GM18519 (cell line): ENCODE measurements around the gene SNCAIP.
"Not testable (repeated sequence)": the region's sequence is repeated elsewhere in the genome, so short reads cannot be mapped to it uniquely, and the experiment has no call there.

ENCODE experiments used
- ATAC-seq: cut with Tn5 transposase; IDR thresholded peaks from one replicate; pipeline ENCODE4 v1.9.1; 2021; ENCODE audit warnings: mild to moderate bottlenecking, moderate library complexity; ENCODE audit not compliant: unreplicated experiment, low FRiP score

Gene SNCAIP

DNA sequence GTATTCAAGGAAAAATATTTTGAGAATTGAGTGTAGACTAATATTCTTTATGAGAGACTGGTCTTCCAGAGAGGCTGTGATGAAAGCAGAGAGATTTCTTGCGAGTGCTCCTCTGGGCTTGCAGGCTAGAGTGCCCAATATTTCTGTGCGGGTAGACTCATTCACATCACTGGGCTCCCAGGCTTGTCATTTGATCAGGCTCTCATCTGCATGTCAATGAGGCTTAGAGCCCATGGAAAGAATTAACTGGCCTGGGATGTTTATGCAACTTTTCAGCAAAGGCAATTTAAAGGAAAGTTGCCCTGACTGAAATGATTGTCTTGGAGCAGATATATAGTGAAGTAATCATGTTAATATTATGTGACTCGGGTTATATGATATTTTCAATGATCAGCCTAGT, 42.3 kb downstream of the SNCAIP start:
- no peak for ATAC-seq

DNA sequence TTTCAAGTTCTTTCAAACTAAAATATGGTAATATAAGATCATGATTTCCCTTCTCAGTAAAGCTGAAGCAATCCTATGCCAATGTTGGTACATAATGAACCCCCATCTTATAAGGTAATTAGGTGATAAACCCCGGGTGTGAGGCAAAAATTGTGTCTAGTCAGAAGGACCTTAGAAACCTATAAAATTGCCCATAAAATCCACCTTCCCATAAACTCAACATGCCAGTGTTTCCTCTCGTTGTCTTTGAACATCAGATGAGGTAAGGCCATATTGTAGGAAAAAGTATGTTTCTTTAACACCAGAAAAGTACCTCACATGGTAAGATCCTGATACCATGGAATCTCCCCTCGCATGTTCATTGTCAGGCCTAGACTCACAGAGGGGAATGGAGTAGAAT, 43.3 kb downstream of the SNCAIP start:
- no peak for ATAC-seq

DNA sequence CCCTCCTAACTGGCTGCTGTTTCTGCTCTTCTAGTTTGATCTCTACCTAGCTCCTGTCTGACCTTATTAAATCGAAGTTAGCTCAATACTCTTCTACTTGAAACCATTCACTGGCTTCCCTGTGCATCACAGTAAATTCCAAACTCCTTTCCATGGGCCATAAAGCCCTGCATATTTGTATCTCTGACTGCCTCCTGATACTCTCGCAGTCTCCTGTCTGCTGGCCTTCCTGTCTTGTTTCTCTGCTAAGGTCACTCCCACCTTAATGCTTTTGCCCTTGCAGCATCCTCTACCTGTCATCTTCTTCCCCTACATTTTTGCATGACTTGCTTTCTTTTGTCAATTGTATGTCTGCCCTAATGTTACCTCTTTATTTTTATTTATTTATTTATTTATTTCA, 44.8 kb downstream of the SNCAIP start:
- ATAC-seq: no peak

DNA sequence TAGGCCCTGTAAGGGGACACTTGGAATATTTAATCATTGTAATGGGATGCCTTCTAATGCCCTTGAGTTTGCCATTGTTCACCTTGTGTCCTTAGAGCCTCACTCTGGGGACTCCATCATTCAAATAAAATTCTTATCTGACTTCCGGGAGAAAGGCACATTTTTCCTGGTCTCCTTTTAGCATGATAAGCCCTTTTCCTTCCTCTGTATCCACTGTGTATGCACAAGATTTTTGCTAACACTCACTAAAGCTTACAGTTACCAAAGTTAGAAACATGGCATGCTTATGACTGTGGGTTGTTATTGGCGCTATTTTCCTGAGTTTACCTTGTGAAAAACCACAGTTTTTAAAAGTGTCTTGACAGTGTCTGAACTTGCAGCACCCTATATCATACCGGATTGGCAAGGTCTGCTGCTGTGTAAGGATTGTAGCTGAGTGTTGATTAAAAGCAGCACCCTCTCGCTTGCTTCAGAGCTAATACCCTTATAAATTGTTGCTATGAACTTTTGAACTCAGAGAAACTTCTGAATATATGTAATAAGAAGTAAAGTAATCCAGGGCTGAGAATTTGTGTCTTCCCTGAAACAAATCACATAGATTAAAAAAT, 46.4 kb downstream of the SNCAIP start:
- ATAC-seq: no peak

DNA sequence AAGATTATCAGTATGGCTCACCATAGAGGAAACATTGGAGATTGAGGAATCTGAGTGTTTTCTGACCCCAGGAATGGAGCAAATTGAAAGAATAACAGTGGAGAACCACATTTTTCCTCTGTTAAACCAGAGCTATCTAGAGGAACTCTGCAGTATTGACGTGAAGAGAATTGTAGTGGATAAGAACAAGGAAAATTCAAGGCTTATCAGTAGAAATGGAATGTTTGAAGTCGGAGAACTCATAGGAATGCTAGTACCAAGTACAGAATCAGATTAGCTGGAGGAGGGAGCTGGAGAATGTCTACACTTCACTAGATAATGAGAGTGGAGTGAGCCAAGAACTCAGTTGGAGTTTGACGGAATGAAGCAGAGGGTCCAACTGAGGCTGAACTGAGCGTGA, 50.3 kb downstream of the SNCAIP start:
- no peak for ATAC-seq

- no peak for ATAC-seq
Measured at GRCh38 chr5:122363623-122364022, 51.6 kb downstream of the SNCAIP start.

DNA sequence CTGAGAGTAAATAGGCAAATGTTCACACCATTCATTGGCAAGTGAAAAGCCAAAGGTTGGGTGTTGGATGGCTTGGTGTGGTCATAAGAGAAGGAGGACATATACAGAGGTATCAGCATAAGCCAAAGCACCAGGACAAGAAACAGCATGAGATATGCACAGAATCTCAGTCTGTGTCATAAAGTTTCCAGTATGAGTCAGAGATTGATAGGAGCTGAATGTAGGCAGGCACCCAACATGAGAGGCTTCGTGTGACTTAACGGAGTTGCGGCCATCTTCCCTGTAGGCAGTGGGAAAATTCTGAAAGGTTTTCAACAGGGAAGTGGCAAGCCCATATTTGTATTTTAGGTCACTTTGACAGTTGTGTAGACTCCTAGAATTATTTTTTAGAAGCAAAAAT, 54.5 kb downstream of the SNCAIP start:
- ATAC-seq: peak; percentile 80

GRCh38 chr5:122367456-122367855, 55.4 kb downstream of the SNCAIP start:
- no peak for ATAC-seq

DNA sequence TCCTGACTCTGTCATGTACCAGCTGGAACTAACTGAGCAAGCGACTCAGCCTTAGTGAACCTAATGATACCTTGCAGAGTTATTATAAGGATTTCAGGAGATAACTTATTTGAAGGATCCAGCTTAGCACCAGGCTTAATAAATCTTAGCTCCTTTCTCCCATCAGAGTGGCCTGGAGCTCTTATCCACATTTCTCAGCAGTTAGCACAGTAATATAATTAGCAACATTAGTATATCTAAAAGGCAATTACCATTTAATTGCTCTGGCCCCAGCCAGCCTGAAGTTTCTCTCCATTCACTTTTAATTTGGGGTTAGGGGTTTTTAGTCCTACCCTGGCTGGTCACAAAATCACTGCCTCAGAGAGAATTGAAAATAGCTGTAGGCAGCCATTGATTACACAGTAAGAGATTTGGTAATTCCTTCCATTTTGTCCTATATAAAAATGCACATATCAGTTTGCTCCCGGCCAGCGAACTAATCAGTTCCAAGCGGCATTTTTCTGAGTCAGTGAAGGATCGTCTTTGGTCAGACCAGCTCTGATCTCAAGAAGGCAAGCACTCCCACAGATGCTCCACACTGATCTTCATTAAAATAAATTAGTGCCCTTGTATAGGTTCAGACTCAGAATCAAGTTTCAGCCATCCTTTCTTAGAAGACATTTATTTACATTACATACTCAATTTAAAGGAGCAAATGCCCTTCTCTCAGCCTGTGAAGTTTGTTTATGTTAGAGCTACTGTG, 56.6 kb downstream of the SNCAIP start:
- no peak for ATAC-seq

- no peak for ATAC-seq
Measured at GRCh38 chr5:122369253-122369815, 57.3 kb downstream of the SNCAIP start.

- no peak for ATAC-seq
Measured at GRCh38 chr5:122371511-122372151, 59.6 kb downstream of the SNCAIP start.

- ATAC-seq: no peak
Measured at GRCh38 chr5:122374110-122374509, 62.1 kb downstream of the SNCAIP start.

DNA sequence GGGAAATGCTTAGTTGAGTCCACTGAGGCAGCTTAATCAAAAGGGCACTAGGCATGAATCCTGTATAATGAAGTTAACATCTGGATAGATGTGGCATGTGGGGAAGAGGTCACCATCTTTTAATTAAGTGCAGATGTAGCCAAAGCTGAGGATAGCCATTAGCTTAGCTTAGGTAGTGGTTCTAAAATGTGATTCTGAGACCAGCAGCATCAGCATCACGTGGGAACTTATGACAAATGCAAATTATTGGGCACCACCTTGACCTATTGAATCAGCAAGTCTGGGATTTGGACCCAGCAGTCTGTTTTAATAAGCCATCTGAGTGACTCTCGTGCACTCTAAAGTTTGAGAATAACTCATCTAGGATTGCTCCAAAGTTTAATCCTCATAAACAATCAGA, 63.8 kb downstream of the SNCAIP start:
- ATAC-seq: no peak

DNA sequence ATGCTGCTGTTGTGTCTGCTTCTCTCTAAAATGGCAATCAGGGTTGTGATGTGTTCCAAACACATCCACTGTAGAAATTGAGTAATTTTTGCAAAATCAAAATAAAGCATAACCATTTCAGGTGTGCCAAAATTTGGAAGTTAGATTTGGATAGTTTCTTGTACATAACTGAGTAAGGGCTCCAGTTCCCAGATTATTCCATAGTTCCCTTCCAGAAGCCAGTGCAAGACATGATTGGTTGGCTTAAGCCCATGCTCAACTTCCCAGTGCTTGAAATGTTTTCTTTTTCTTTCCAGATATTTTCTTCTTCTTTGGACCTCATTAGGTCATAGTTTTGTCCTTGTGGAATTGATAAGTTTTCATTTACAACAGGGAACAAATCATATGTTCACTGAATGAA, 64.2 kb downstream of the SNCAIP start:
- no peak for ATAC-seq

DNA sequence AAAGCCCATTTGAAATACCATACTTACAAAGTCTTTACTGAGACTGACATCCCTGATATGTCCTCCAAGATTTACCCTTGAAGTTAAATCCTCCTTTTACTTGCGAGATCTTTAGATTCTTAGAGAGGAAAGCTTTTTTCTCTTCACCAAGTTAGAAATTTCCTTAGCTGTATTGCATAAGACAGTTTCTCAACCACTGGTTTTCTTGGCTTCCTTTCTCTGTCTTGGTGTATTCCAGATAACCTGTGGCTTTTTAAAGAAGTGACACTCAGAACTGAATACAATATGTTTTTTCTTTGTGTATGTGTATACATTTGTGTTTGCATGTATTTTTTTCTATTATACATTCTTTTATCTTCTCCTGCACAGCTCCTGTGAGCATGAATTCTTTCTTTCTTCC, 65.0 kb downstream of the SNCAIP start:
- no peak for ATAC-seq

- not testable (repeated sequence) for ATAC-seq
Measured at GRCh38 chr5:122382938-122383337, 70.9 kb downstream of the SNCAIP start.

DNA sequence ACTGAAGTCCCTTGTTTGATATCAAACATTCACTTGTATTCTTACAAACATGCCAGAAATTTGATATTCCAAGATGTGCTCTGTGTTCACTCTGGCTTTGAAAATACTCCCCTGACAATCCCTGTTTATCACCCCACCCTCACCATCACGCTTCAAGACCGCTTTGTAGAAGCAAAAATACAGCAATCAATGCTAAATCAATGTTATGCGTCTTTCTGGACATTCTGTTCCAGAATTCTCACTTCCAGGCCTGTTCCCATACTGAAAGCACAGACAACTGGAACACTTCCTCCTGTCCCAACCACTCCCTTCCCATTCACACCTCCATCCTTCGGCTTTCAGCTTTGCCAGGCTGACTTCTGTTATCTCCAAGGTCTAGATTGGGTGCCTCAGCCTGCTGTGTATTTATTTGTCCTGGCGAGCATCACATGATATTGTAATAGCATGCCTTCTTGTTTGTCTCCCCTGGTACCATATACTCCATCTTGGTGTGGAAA, 72.8 kb downstream of the SNCAIP start:
- no peak for ATAC-seq

DNA sequence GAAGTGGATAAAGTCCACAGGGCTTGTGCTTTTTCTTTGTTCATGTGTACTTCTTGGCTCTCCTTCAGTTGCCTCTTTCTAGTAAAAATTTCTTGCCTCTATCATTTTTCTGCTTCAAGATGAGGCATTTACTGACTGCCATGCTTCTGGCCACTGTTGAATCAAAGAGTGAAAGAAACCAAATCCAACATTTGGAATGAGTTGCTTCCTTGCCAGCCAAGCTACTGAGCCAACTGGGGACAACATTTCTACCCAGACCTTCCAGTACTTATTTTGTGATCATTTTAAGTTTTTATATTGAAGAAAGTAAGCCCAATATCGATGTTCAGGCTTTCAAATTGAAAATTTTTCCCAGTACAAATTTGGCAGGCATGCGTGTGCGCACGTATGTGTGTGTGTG, 73.2 kb downstream of the SNCAIP start:
- no peak for ATAC-seq

GRCh38 chr5:122385808-122386207, 73.8 kb downstream of the SNCAIP start:
- no peak for ATAC-seq

GRCh38 chr5:122390154-122390553, 78.1 kb downstream of the SNCAIP start:
- ATAC-seq: no peak

- ATAC-seq: no peak
Measured at GRCh38 chr5:122390694-122391093, 78.7 kb downstream of the SNCAIP start.
